HPDE6-E6E7 (cell line): ENCODE results near the gene AHCTF1.
A peak's percentile ranks its signal among the peaks of the same experiment; 100 is the strongest.
"Not testable (repeated sequence)": the region's sequence is repeated elsewhere in the genome, so short reads cannot be mapped to it uniquely, and the experiment has no call there.

ENCODE experiments used
- DNase-seq: peaks from one replicate; pipeline ENCODE4 v3.0.0; 2011; ENCODE audit warnings: missing footprints; ENCODE audit errors: extremely low spot score

The AHCTF1 gene

DNA sequence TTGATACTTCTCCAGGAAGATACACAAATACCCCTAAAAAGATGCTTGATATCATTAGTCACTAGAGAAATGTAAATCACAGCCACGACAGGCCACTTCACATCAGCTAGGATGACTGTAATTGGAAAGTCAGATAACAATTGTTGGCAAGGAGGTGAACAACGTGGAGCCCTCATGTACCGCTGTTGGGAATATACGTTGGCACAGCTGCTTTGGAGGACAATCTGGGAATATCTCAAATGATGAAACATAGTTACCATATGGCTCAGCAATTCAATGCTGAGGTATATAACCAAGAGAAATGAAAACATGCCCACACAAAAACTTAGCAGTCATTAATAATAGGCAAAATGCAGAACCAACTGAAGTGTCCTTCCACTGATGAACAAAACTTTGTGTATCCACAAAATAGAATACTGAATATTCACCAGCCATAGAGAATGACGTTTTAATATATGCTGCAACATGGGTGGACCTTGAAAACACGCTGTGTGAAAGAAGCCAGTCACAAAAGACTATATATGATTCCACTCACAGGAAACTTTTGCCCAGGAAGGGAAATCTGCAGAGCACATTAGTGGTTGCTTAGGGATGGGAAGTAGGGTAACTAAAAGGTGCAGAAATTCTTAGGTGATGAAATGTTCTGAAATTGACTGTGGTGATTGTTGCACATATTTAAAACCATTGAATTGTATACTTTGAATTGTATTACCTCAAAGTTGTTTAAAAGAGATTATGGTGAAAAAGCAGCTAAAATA lies 95.4 kb downstream of the AHCTF1 start:
- DNase-seq = no peak

DNA sequence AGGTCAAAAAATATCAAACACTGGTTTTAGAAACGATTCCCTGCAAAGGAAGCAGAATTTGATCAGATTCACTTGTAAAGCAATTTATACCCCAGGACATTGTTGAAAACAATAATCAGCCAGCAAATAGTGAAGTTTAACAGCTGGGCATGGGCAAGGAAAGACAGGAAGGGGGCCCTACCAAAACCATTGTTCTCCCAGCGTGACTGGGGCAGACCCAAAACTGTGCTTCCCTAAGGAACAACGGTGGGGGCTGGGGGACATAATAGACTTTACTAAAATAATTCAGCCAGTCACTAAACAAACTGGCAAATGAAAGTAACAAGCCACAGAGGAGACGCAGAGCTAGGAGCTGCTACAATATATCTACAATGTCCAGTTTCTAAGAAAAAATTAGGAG lies 100.2 kb downstream of the AHCTF1 start:
- DNase-seq = no peak

DNA sequence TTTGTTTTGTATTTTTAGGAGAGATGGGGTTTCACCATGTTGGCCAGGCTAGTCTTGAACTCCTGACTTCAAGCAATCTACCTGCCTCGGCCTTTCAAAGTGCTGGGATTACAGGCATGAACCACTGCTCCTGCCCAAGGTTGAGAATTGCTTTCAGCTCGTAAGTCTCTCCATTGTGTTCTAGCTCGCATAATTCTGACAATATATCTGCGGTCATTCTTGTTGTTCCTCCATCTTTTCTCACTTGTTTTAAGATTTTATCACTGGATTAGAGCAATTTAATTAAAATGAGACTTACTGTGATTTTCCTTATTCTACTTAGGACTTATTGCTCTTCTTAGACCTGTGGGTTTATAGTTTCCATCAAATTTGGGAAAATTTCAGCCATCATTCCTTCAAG lies 102.9 kb downstream of the AHCTF1 start:
- DNase-seq = no peak

DNA sequence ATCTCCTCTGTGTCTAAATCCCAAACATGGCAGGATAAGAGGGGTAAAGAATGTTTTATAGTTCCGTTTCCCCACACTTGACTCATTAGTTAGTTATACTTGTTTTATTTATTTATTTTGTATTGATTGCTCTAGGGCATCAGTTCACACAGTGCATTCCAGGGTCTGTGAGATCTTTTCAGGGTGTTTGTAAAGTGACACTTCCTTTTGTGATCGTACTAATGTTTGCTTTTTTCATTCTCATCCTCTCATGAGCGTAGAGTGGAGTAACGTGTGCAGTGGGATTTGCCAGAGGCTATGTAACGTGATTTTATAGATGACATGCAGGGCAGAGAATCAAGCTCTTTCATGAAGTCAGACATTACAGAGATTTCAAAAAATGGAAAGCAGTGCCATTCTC lies 104.4 kb downstream of the AHCTF1 start:
- DNase-seq = no peak

DNA sequence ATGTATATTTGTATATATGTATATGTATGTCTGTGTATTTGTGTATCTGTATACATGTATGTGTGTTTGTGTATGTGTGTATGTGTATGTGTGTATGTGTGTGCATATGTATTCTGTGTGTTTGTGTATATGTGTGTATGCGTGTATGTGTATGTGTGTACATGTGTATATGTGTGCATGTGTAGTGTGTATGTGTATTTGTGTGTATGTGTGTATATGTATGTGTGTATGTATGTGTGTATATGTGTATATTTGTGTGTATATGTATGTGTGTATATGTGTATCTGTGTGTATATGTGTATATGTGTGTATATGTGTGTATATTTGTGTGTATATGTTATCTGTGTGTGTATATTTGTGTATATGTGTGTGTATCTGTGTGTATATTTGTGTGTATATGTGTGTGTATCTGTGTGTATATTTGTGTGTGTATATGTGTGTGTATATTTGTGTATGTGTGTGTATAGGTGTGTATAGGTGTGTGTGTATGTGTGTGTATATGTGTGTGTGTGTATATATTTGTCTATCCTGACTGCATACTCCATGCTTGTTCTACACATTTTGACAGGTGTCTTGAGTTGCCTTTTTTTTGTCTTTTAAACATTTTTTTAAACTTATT lies 106.1 kb downstream of the AHCTF1 start:
- DNase-seq = no peak

DNA sequence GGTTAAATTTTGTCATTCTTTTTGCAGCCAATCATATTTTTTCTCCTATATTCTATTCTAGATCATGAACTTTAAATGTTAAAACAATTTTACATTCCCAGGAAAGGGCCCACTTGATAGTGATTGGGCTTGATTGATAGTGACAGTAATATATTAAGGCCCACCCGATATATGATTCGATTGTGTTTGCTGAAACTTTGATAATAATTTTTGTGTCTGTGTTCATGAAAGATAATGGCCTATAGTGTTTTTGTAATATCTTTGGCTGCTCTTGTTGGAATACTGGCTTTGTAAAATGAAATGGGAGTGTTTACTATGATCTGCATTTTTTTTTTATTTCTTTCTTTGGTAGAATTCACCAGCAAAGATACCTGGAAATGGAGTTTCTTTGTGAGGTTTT lies 107.2 kb downstream of the AHCTF1 start:
- DNase-seq = no peak

DNA sequence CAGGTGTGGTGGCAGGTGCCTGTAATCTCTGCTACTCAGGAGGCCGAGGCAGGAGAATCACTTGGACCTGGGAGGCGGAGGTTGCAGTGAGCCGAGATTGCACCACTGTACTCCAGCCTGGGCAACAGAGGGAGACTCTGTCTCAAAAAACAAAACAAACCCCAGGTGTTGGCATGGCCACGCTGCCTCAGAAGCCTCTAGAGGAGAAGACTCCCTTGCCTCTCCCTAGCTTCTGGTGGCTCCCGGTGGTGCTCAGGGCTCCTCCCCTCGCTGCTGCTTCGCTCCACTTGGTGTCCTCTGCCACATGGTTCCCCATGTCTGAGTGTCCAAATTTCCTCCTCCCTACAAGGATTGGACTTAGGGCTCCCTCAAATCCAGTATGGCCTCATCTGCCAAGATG lies 109.6 kb downstream of the AHCTF1 start:
- not testable (repeated sequence) for DNase-seq

DNA sequence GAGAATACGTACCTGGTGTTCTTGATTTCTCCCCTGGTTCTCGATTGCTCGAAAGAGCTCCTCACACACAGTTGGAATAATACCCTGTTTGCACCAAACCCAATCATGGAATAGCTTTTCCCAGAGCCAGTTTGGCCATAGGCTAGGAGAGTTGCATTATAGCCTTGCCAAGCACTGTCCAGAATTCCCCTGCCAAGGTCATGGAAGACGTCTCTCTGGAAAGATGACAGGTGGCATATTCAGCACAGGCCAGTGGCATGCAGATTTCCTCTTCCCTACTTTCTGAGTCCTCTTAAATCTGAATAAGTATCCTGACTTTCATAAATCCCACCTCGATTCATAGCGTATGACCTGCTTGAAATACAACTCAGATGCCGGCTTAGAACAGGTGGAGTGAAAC lies 111.1 kb downstream of the AHCTF1 start:
- no peak for DNase-seq

DNA sequence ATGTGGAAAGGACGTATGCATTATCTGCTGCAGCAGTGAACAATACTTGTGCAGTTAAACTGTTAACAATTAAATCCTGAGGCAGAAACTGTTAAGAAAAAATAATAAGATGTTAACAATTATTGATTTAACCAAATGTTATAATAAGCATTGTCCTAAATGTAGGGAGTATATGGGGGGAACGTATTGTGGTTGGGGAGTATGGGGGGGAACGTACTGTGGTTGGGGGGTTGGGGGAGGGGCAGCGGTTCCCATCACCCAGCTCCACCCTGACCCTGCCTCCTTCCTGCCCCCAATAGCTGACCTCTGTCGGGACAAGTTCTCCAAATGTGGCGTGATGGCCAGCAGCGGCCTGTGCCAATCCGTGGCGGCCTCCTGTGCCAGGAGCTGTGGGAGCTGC lies 114.0 kb downstream of the AHCTF1 start:
- DNase-seq = peak; percentile 91

DNA sequence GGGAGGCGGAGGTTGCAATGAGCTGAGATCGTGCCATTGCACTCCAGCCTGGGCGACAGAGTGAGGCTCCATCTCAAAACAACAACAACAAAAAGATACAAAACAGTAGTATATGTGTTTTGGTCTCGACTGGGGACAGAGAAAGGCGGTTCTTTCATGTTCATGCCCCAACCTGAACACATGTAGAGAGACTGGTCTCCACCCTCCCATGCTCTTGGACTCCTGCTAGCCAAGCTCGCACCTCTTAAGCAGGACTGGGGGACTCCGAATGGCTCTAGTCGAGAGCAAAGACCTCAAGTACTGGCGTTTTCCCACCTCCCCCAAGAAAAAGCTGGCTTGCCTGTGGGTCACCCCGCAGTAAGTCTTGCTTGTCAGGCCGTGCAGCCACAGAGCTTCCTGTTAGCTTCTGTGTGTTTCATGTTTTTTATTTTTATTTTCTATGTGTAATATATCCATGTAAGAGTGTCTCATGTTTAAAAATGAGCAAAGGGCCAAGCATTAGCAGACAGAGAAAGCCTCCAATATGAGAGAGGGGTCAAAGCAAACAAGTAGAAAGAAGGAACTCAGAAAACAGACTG lies 116.0 kb downstream of the AHCTF1 start:
- no peak for DNase-seq

DNA sequence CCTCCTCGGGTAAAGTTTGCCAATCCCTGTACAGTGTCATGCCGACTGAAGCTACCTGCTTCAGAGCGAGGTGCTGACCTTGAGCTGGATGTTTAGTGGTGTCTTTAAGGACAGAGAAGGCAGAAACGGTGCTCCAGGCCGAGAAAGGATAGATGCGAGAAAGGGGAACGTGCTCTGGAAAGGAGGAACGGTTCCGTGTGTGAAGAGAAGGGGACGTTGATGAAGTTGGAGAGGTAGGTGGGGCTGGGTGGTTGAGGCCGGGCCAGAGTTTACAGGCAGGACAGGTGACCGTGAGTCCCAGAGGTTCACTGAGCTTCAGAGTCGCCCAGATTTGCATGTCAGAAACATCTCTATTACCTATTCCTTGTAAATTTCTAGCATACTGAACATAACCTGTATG lies 116.9 kb downstream of the AHCTF1 start:
- no peak for DNase-seq

DNA sequence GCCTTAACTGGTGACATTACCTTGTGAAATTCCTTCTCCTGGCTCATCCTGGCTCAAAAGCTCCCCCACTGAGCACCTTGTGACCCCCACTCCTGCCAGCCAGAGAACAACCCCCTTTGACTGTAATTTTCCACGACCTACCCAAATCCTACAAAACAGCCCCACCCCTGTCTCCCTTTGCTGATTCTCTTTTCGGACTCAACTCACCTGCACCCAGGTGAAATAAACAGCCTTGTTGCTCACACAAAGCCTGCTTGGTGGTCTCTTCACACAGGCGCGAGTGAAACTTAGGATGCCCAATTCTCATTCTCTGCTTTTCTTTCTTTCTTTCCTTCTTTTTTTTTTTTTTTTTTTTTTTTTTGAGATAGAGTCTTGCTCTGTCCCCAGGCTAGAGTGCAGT lies 118.4 kb downstream of the AHCTF1 start:
- not testable (repeated sequence) for DNase-seq

DNA sequence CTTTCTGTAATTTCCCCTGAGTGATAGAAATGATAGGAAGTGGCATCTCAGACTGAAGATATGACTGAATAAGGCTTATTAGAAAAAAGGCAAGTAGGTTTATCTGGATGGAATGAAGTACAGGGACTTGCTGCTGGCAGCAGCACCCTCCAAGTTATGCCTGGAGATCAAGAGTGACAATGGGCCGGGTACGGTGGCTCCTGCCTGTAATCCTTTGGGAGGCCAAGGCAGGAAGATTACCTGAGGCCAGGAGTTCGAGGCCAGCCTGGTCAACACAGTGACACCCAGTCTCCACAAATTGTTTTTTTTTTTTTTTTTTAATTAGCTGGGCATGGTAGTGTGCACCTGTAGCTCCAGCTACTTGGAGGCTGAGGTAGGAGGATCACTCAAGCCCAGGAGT lies 119.8 kb downstream of the AHCTF1 start:
- DNase-seq = no peak

DNA sequence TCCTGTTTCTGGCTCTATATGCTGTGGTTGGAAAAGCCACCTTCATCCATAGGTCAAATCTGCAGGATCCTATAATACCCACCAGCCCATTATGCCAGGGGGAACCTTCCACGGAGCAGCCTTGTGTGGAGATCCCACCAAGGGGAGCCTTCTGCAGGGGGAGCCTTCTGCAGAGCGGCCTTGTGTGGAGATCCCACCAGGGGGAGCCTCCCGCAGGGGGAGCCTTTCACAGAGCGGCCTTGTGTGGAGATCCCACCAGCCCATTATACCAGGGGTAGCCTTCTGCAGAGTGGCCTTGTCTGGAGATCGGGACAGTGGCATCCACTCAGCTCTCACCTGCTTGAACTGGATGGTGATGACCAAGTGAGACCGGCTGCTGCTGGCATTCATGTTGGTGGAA lies 122.3 kb downstream of the AHCTF1 start:
- no peak for DNase-seq

DNA sequence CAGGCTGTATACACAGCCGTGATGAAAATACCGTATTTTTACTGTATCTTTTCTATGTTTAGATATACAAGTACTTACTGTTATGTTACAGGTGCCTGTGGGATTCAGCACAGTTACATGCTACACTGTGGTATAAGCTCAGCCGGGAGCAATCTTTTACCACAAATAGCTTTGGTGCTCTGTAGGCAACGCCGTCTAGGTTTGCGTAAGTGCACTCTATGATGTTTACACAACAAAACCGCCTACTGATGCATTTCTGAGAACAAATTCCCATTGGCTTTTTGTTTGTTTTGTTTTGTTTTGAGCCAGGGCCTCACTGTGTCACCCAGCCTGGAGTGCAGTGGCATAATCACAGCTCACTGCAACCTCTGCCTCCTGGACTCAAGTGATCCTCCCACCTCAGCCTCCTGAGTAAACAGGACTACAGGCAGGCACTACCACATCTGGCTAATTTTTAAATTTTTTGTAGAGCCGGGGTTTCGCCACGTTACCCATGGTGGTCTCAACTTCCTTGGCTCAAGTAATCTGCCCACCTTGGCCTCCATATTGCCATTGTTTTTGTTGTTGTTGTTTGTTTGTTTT lies 126.5 kb downstream of the AHCTF1 start:
- DNase-seq = no peak

DNA sequence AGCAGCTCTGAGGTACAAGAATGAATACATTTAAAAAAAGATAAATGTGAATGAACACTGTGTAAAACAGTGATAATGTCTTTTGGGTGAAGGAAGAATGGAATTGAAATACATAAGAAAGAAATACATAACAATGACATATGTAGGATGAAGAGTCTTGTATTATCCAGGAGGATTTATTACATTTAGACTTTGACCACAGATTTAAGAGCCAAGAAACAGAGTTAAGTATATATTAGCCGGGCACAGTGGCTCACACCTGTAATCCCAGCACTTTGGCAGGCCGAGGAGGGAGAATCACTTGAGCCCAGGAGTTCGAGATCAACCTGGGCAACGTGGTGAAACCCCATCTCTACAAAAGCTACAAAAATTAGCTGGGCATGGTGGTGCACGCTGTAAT lies 127.9 kb downstream of the AHCTF1 start:
- no peak for DNase-seq

DNA sequence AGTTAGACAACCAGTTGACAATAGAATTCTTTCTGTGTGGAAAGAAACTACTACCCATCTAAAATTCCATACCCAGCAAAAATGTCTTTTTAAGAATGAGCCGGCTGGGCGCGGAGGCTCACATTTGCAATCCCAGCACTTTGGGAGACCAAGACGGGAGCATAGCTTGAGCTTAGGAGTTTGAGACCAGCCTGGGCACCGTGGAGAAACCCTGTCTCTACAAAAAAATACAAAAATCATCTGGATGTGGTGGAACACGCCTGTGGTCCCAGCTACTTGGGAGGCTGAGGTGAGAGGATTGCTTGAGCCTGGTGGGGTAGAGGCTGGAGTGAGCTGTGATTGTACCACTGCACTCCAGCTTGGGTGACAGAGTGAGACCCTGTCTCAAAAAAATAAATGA lies 128.4 kb downstream of the AHCTF1 start:
- no peak for DNase-seq

DNA sequence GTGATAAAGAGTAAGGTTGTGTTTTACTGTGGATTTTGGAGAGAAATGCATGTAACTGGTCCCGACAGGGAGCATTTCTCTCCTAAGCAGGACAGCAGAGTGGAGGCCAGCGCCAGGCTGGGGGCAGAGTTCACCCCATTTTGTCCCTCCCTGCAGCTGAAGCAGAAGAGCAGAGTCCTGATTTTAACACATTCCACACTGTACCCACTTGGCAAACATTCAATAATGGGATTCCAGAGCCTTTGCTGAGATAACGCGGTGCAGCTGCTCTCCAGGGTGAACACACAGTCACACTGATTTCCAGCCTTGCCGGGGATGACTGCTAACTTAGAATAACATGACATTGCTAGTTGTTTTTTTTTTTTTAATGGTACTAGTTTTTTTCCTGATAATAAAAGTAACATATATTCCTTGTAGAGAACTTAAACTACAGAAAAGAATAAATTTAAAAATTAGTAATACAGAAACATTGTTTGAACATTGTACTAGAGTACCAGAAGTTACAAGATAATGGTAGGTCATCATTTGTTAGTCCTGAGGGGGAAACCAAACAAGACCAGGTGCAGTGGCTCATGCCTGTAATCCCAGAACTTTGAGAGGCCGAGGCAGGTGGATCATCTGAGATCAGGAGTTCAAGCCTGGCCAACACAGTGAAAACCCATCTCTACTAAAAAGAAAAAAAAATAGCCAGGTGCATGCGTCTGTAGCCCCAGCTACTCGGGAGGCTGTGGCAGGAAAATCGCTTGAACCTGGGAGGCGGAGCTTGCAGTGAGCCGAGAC lies 130.3 kb downstream of the AHCTF1 start:
- DNase-seq = no peak

DNA sequence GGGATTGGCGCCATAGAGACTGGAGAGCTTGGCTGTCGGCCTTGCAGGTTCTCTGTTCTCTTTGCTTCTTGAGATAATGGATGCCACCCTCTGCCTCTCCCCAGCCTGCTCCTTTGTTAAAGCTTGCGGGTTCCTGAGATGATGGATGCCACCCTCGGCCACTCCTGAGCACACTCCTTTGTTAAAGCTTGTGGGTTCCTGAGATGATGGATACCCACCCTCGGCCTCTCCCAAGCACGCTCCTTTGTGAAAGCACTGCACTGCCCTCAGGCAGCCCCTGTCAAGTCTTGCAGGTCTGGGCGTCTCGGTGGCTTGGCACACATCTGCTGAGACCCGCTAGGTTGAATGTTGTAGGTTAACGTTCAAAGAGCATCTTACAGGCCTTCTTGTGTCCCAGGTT lies 131.0 kb downstream of the AHCTF1 start:
- DNase-seq = no peak

DNA sequence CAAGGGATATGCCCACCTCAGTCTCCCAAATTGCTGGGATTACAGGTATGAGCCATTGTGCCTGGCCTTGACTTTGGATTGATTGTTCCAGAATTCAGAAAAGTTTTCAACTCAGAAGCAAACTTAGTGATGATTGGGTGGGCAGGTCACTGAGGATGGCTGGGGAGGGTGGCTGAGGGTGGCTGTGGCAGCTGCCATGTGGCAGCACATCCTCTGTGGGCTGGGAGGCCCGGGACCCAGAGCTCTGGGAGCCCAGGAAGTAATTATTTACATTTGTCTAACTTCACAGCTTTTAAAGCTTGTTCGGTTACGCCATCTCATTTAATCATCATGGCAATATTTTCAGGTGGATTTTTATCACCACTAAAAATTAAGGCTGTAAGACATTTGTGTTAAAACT lies 131.4 kb downstream of the AHCTF1 start:
- no peak for DNase-seq

DNA sequence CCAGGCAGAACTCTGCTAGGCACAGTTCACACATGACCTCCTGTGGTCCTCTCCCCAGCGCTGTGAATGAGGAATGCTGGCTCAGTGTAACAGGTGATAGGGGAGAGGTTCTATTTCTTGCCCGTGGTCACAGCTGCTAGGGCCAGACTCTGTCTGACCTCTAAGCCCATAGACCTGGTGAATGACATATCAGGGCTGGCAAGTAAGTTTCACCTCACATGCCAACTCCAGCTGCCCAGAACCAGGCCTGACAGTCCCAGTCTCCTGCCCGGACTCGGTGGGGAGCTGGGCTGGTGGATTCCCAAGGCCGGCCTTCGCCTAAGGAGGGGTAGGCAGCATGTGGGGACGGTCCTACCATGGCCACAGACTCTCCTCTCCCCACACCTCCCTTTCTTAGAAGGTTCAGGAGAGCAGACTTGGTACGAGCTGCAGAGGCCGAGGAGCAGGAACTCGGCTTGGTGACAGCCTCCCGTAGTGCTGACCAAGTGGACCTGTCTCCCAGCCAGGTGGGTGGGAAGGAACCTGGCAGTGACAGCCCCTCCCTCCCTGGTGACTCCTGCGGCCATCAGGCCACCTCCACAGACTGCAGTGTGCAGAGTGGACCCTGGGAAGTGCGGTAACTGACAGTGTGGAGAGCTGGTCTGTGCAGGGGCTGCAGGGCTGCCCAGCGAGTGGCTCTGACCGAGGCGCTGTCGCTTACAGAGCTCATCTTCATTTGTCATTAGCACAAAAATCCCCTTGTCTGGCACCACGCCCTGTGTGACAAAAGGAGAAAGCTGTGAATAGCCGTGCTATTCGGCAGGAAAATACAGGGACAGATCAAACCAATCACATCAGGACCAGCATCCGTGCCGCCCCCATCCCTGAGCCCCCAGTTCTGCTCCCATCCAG lies 132.9 kb downstream of the AHCTF1 start:
- DNase-seq = no peak
